ENCODE measurements around the gene HS6ST3. TPM values are rescaled to one million over a fixed set of nuclear protein-coding genes. Genes with fewer than 3 reads are reported as not detected.

HS6ST3 gene
- total RNA-seq, 6 donors from 2014 or later = 0.03 to 1.0 (median 0.22) TPM; not detected in 1

DNA sequence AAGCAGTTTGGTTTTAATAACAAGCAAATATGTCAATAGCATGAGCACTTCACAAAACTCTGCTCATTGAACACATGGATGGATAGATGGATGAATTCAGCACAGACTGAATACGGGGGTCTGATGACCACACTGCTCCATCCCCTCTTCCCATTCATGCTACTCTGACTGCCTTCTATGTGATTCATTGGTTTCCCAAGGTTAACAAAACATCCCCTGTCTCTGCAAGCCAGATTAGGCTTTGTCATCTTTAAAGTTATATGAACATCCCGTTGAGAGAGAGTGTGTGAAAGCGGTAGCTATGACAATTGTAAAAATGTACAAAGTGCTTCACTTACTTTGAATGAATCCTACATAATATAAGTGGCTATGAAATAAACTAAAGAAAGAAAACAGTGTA lies 651.9 kb downstream of the HS6ST3 start:
- ATAC-seq (ENCODE audit: low FRiP score in 2 of 2) = no peak
- Histone ChIP-seq H3K27me3 (no peaks in the 10 kb centered on the region), H3K27ac (no peak overlapping the region), H3K36me3 (no peaks in the 10 kb centered on the region), H3K4me3 (no peak overlapping the region), H3K4me1 (no peaks in the 10 kb centered on the region), H3K9me3 (no peaks in the 10 kb centered on the region)
- TF ChIP-seq POLR2A (IDR thresholded peaks at IDR 0.05) (no peak), EP300 (IDR thresholded peaks at IDR 0.05) (no peak), POLR2AphosphoS5 (IDR thresholded peaks at IDR 0.05) (no peak)
- TF ChIP-seq, protein P1, sequence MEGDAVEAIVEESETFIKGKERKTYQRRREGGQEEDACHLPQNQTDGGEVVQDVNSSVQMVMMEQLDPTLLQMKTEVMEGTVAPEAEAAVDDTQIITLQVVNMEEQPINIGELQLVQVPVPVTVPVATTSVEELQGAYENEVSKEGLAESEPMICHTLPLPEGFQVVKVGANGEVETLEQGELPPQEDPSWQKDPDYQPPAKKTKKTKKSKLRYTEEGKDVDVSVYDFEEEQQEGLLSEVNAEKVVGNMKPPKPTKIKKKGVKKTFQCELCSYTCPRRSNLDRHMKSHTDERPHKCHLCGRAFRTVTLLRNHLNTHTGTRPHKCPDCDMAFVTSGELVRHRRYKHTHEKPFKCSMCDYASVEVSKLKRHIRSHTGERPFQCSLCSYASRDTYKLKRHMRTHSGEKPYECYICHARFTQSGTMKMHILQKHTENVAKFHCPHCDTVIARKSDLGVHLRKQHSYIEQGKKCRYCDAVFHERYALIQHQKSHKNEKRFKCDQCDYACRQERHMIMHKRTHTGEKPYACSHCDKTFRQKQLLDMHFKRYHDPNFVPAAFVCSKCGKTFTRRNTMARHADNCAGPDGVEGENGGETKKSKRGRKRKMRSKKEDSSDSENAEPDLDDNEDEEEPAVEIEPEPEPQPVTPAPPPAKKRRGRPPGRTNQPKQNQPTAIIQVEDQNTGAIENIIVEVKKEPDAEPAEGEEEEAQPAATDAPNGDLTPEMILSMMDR (IDR thresholded peaks at IDR 0.05) = no peak
- 72 to 87% methylated on average over 3 of the region's 3 CpGs for WGBS, 2 donors
- no peak for DNase-seq

DNA sequence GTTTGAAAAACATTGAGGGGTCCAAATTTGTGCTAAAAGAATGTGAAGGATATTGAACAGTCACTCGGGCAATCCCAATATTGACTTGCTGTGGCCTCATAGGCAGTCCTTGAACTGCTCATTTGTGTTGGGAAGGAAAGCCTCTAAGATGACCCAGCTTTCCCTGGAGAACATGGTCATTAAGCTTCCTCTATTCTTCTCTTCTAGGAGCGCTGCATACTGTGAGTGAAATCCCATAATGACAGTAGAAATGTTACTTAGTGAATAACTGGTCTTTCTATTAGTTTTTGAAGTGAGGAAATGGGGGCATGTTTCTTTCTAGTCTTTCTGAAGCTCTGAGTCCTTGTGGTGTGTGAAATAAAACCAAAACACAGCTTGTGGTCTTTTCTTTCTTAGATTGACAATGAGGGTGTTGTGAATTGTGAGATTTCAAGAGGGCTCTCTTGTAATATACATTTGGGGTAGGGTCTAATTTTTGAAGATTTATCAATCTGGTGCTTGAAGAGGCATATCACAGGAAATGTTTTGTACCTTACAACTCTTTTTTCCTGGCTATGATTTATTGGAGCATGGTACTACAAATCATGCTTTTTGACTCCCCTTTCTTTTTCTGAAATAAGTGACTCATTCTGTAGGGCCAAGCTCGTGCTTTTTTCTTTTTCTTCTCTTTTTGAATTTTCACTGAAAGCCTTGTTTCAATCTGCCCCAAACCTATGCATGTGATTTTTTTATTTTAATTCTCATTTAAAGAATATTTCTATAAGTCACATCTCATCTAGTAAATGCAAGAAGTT lies 653.6 kb downstream of the HS6ST3 start:
- TF ChIP-seq EP300 (IDR thresholded peaks at IDR 0.05) = no peak

DNA sequence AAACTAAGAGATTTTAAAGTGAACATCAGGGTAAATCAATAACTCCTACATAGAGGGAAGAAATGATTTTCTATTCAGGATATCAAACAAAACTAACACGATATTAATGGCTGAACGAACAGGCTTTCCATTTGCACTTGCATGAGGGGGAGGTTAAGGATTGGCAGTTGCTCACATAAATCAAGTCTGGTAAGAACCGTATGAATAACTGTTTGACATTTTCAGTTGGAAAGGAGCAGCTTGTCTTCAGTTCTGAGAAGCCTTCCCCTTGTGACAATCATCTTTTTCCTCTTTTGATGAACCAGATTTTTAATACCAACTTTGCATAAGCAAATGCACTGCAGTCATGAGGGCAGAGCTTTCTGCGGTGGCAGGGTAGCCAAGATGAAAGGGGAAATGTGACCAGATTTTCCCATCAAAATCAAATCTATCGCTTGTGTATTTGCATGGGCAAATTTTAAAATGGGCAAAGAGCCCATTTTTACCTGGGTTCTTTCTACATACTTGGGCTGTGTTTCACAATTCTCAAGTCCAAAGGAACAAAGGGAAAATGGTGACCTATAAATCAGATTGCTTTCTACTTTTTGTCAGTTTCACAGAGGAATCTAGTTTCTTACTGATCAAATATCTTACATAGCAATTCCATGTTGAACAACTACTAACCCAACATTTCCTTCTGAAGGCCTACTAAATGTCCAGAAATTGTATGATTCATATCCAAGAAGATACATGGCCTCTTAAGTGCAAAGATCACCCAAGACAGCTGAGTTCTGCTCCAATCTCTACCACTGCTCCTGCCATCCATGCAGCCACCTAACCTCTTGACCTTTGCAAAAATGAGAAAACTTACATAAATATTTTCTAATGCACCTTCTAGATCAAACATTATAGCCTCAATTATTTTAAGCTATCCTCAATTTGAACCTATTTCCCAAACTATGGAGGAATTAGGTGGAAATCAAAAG lies 654.7 kb downstream of the HS6ST3 start:
- Histone ChIP-seq H3K4me1 (no peaks in the 10 kb centered on the region), H3K36me3 (no peaks in the 10 kb centered on the region), H3K9me3 (no peaks in the 10 kb centered on the region), H3K27me3 (no peaks in the 10 kb centered on the region), H3K4me3 (no peak overlapping the region), H3K27ac (no peak overlapping the region)
- no peak for DNase-seq
- ATAC-seq (ENCODE audit: low FRiP score in 2 of 2) = no peak
- WGBS, 2 donors = 76 to 80% methylated on average over 5 of the region's 5 CpGs
- no peak for TF ChIP-seq POLR2A (IDR thresholded peaks at IDR 0.05)
- TF ChIP-seq POLR2AphosphoS5 (IDR thresholded peaks at IDR 0.05) = no peak
- TF ChIP-seq, protein P1 (IDR thresholded peaks at IDR 0.05) = no peak
- no peak for TF ChIP-seq EP300 (IDR thresholded peaks at IDR 0.05)

More for the DNA sequence above, 653.6 kb downstream of the HS6ST3 start:
- Histone ChIP-seq H3K4me3 (no peak overlapping the region), H3K4me1 (no peaks in the 10 kb centered on the region), H3K9me3 (no peaks in the 10 kb centered on the region), H3K27me3 (no peaks in the 10 kb centered on the region), H3K27ac (no peak overlapping the region), H3K36me3 (no peaks in the 10 kb centered on the region)
- 59 to 66% methylated on average over 3 of the region's 3 CpGs for WGBS, 2 donors
- ATAC-seq (ENCODE audit: low FRiP score in 2 of 2) (no peak), DNase-seq (no peak)

DNA sequence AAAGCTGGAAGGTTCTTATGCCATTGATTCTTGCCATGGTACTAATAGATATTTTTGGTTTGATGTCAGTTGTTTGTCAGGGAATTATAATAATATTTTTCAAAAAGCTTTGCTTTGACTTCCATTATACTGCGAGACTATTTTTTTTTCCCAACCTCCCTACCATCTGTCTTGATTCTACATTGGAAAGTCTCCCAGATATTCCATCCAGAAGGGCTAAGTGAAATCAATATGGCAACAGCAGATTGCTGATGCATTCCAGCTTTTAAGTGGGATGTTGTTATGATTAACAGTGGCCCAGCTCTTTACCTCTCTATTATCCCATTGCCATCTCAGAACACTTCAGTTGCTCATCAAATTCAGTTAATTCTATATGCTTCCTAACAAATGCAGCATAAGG lies 657.0 kb downstream of the HS6ST3 start:
- 81 to 96% methylated on average over 1 of the region's 1 CpG for WGBS, 2 donors
- no peaks in the 10 kb centered on the region for H3K36me3 ChIP-seq
- no peak overlapping the region for H3K27ac ChIP-seq
- H3K4me3 ChIP-seq = no peak overlapping the region
- no peak for ATAC-seq (ENCODE audit: low FRiP score in 2 of 2)
- TF ChIP-seq POLR2A (IDR thresholded peaks at IDR 0.05) (no peak), POLR2AphosphoS5 (IDR thresholded peaks at IDR 0.05) (no peak)
- TF ChIP-seq, protein P1 (IDR thresholded peaks at IDR 0.05) = no peak
- no peak for DNase-seq
- no peaks in the 10 kb centered on the region for H3K4me1 ChIP-seq
- no peaks in the 10 kb centered on the region for H3K27me3 ChIP-seq
- no peaks in the 10 kb centered on the region for H3K9me3 ChIP-seq

DNA sequence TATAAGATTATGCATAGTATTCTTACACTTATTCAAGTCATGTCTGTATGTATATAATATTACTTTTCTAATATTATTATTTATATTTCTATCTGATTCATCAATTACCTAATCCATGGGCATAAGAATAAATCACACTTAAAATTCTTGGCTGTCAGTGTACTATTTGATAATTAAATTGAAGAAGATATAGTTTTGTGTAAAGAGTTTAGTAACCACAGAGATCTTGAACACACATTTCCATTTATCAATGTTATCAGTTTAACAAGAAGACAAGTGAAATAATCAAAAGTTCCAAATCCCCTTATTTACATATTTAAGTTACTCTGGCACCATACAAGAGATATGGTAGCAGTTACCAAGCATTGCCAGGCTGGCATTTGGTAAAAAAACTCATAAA lies 659.9 kb downstream of the HS6ST3 start:
- DNase-seq = no peak
- no peak overlapping the region for H3K27ac ChIP-seq
- no peak overlapping the region for H3K4me3 ChIP-seq
- no peaks in the 10 kb centered on the region for H3K4me1 ChIP-seq
- no peak for TF ChIP-seq POLR2AphosphoS5 (IDR thresholded peaks at IDR 0.05)
- TF ChIP-seq, protein P1 (IDR thresholded peaks at IDR 0.05) = no peak
- no peak for TF ChIP-seq EP300 (IDR thresholded peaks at IDR 0.05)
- no peak for TF ChIP-seq POLR2A (IDR thresholded peaks at IDR 0.05)
- H3K27me3 ChIP-seq = no peaks in the 10 kb centered on the region
- no peaks in the 10 kb centered on the region for H3K36me3 ChIP-seq
- ATAC-seq (ENCODE audit: low FRiP score in 2 of 2) = no peak
- no peaks in the 10 kb centered on the region for H3K9me3 ChIP-seq

Data from upper lobe of left lung (tissue), 6 donors.